MM.1S (cell line): Measurements from ENCODE around the gene CXXC5.

Experiments used
- EZH2 ChIP-seq: fragments of 300-600 bp; sonication (generic); optimal IDR thresholded peaks from 2 replicates; pipeline ENCODE3; 2017; ENCODE audit warnings: low read depth, mild to moderate bottlenecking, antibody characterized with exemption, low read length, mixed read lengths
- EZH2phosphoT487 ChIP-seq: fragments of 300-600 bp; sonication (generic); IDR thresholded peaks from 2 replicates; pipeline ENCODE4 v1.6.1; 2018; ENCODE audit warnings: antibody characterized with exemption, low read length
- TF ChIP-seq, protein P1 (sequence below): fragments of 300-600 bp; sonication (generic); IDR thresholded peaks from 2 replicates; pipeline ENCODE4 v1.5.1; 2016; ENCODE audit warnings: antibody characterized with exemption, low read length, mixed read lengths

DNA sequence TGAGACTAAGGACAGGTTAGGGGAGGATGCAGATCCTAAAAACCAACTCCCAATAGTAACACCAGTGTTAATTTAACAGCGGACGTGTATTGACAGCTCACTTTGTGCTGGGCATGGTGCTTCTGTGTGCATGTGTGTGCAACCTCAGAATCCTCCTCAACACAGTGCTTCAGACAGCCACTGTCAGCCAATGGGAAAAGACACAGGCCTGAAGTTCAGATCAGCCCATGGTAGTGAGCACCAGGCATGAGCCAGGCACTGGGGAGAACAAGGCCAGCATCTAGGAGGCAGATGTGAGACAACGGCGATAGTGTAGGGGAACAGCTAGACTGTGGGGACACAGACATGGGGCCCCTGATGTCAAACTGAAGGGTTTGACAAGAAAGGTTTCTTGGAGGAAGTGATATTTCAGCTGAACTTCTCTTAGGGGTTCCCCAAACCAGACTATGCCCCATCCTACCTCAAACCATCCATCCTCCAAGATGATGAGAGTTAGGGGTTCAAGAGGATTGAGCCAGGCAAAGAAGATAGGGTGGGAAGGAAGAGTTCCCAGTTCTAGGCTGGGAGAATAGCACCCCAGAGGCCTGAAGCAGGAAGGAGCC lies 75.9 kb downstream of the CXXC5 start:
- TF ChIP-seq, protein P1, sequence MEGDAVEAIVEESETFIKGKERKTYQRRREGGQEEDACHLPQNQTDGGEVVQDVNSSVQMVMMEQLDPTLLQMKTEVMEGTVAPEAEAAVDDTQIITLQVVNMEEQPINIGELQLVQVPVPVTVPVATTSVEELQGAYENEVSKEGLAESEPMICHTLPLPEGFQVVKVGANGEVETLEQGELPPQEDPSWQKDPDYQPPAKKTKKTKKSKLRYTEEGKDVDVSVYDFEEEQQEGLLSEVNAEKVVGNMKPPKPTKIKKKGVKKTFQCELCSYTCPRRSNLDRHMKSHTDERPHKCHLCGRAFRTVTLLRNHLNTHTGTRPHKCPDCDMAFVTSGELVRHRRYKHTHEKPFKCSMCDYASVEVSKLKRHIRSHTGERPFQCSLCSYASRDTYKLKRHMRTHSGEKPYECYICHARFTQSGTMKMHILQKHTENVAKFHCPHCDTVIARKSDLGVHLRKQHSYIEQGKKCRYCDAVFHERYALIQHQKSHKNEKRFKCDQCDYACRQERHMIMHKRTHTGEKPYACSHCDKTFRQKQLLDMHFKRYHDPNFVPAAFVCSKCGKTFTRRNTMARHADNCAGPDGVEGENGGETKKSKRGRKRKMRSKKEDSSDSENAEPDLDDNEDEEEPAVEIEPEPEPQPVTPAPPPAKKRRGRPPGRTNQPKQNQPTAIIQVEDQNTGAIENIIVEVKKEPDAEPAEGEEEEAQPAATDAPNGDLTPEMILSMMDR, result no peak
- TF ChIP-seq EZH2, result no peak
- TF ChIP-seq EZH2phosphoT487, result no peak
